SK-N-DZ (cell line): ENCODE data around the gene ETS1.

Experiments
- DNase-seq: peaks from one replicate; pipeline ENCODE4 v3.0.0-alpha.2; 2015; ENCODE audit warnings: low spot score

Gene ETS1

DNA sequence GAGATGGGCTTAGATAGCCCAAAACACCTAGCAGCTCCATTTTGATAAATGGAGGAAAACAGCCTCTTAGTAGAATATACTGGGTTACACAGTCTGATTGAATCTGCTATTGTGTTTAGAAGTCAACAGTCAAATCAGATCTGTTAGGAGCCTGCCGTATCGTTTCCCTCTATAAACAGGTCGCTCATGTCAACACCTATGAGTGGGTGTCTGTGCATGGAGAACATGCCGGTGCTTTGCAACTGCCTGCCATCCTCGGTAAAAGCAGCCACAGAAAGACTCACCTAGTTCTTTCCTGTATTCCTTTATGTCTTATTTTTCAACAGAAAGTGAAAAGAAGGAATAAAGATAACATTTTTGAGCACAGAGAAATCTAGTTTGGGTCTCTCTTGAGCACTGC, 99.4 kb downstream of the ETS1 start:
- no peak for DNase-seq

DNA sequence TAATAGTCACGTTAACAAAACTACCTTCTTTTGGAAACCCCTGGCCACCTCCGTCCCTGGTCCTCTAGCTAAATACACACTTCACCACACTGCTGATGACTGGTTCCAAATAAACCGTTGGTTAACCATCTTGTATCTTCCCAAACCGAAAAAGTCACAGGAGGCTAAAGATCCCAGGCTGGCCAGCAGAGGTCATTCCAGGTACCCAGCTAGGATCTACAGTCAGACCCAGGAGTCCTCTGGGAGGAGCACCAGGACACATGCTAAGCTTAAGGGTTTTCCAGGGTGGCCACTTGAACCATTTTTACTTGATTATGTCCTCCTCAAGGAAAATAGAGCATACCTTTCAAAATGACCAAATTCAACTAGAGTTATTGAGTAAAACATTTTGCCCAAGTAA, 103.2 kb downstream of the ETS1 start:
- DNase-seq = no peak

GRCh38 chr11:128483211-128483788, 104.1 kb downstream of the ETS1 start:
- no peak for DNase-seq

DNA sequence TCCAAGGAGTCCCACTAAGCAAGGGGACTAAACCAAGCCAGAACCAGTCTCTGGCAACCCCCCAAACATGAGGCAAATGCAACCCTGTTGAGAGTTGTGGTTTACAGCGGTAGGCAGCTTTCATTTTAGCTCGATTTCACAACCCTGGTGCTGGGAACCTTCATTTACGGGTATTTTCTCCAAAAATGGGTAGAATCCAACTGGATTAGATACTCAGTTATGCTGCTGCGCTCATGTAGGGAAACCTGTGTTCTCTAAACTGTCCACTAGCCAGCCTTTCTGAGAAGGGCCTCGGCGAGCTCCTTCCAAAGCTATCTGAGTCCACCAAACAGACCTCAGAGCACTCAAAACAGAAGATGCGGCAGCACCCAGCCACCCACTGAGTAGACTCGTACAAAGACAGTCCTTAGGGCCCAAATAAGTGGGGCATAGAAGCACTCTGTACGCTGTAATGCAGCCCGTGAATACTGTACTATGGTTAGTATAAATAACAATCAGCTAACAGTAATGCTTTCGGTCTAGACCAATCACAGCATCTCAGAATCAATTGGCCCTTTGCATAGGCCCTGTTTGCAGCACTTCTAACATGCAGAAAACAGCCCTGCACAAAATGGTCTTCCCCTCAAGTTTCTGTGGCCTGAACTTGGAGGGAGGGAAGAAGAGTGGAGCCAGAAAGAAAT, 104.7 kb downstream of the ETS1 start:
- DNase-seq = no peak

DNA sequence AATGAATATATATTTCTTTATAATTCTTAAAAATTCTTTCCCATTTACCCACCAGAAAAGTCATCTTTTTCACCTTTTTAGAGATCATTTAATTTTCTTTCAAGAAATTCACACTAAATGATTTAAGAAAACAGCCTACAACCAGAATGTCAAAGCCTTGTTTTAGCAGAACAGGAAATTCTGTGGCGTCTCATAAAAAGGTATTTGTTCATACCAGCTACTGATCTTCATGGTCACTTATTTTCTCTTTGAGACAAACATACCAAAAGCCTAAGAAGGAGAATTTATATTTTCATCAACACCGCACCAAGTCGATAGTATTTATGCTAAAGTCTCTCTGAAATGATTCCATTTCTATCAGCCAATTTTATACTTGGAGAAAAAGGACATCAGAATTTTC, 105.3 kb downstream of the ETS1 start:
- no peak for DNase-seq

DNA sequence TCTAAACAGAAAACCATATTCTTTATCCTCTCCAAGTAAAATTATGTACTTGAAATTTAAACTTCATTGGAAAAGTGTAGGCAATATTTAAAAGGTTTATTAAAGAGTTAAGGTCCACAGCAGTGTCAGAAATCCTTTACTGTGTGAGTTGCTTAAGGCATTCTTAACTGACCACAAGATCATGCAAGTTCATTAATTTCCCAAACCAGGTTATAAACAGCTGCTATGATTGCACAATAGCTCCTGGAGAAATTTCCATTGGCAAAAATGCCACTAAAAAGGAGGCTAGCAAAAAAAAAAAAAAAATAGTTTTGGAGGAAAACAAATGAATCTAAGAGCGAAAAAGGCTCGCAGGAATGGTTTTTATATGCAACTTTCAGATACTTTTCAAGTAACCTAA, 106.2 kb downstream of the ETS1 start:
- no peak for DNase-seq

- no peak for DNase-seq
Measured at GRCh38 chr11:128480665-128481064, 106.7 kb downstream of the ETS1 start.

DNA sequence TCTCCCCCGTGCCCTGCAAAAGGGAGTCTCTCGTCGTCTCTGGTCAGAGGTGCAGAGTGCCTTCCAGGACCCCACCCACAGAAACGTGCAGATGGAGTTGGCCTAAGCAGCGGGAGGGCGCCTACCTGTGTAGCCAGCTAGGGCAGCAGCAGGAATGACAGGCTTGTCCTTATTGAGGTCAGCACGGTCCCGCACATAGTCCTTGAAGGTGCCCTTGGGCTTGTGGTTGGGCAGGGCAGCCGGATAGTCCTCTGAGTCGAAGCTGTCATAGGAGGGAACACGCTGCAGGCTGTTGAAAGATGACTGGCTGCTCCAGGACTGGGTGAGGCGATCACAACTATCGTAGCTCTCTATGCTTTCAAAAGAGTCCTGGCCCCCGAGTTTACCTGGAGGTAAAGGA, 107.3 kb downstream of the ETS1 start:
- no peak for DNase-seq

DNA sequence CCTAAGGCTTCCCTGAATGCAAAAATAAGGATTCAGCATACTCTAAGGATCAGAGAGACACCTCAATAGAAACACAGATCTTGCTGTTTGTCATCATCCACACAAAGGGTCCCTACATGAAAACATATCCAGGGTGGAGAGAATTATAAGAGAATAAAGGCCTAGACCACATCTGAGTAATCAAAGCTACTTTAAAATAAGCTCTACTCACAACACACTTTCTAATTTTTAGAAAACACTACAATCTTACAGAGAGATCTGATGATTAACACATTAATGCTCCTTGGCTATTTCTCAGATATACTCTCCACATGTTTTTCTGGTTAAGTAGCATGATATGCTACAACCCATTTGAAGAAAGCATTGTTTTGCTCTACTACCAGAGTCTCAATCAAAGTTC, 108.2 kb downstream of the ETS1 start:
- no peak for DNase-seq

GRCh38 chr11:128478305-128478704, 109.1 kb downstream of the ETS1 start:
- DNase-seq = no peak

DNA sequence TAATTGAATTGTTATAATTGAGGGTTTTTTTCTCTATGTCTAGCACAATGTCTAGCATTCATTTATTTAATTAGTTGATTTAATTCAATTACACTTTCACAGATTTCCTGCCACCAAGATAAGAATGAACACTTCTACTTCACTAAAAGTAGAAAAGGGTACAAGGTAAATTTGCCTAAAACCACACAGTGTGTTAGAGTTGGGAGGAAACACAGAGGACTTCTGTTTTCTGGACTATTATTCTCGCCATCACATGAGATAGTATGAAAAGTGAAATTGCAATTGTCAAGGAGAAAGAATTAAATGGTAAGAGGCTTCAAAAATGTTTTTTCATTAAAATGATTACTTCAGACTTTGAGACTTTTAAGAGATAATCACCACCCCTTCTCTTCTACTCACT, 109.5 kb downstream of the ETS1 start:
- no peak for DNase-seq

DNA sequence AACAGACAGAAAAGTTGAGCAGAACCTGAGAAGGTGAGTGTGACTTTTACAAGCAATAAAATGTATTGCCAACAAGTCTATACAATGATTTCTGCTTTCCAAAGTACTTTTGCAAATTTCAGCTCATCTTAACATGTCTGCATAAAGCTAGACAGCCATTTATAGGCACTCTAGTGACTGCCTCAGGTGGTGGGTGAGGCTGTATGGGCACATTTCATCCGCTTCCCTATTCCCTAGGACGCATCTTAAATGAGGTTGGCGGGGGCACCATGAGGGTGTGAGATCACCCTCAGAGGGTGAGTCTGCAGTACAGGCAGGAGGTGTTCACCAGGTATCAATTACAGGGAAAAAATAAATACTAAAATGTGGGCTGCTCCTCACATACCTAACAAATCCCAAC, 110.1 kb downstream of the ETS1 start:
- DNase-seq = no peak

DNA sequence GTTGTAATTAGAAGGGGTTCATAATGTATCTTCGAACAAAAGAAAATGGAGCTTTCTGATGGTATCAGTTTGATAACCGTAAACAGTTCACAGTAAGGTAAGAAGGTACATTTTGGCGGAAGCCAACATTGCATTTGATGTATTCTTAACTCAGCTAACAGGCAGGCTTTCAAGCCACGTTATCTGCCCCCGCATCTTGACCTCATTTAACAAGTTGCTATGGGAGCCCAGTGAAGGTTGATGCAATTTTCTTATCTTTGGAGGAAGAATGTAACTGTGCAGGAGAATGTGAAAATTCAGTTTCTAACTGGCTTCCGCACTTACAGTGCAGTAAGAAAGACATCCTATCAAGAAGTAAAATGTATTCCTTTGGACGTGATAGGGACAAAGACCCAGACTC, 110.6 kb downstream of the ETS1 start:
- DNase-seq = peak; percentile 10

- no peak for DNase-seq
Measured at GRCh38 chr11:128476049-128476448, 111.3 kb downstream of the ETS1 start.

DNA sequence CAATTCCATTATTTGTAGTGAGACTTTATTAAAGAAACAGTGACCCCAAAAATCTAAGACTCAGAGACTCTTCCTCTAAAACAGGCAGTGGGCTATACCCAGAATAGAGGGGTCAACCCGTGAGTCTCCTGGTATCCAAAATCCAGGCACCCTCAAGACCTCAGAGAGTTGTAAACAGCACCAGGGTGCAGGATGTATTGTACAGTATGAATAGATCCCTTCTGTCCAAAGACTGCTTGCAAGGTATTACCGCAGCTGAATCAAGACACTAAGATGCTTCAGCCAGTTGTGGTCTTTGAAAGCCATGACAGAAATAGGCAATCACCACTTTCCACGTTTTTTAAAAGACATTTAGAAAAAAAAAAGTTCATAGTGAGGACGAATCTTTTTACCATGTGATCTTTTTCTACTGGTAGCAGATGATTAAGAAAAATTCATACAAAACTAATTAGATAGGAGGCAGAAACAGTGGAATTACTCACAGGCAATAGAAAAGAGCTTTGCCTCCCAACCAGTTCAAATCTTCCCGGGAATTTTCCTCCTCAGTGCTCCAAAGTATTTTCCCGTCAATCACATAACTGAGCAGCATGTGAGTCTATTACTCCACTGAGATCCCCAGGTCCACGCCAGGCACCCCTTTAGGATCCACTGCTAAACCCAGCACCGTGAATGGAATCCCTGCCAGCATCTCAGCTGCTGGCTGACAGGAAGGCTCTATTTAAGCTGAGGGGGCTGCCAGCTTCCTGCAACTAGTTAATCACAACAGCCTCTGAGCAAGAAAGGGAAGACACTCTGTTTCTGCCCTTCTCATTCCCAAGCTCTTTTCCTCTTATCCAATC, 113.1 kb downstream of the ETS1 start:
- DNase-seq = no peak

- DNase-seq = no peak
Measured at GRCh38 chr11:128473636-128474035, 113.7 kb downstream of the ETS1 start.

- no peak for DNase-seq
Measured at GRCh38 chr11:128472128-128473089, 114.9 kb downstream of the ETS1 start.

DNA sequence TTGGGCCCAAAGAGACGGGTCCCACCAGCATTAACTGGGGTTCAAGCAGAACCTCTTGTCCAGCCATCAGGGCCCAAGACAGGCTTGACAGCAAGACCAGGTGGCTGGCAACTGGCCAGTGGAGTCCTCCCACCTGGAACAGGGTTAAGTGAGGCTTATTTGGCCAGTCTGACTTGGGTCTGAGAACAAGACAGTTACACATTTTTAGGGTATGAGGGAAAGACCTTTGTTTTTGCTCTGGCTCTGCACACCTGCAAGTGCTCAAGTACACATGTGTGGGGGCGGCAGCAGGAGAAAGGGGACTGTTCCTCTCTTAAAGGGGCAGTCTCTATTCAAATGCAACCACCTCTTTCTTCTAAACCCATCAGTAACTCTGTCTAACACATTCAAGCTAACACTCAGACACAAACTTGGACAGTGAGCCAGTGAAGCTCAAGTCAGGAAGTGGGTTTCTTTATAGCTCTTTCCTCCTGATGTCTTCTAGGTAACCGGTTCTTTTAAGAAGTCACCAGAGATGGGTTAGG, 116.2 kb downstream of the ETS1 start:
- no peak for DNase-seq

DNA sequence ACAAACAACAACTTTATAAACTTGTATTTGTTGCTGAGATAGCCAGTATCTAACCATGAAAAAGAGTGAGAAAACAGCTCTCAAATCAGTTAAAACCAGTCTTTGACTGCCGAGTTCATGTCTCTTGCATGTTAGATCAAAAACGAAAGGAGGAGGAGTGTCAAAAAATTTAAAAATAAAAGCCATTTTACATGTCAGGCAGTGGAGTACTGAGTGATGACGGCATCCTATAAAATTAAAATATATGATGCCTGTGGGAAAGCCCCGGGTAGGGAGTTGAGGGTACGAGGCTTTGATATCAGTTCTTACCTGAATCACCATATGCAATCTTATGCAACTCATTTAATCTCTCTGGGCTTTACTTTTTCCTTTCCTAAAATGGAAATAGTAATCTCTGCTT, 117.3 kb downstream of the ETS1 start:
- no peak for DNase-seq

DNA sequence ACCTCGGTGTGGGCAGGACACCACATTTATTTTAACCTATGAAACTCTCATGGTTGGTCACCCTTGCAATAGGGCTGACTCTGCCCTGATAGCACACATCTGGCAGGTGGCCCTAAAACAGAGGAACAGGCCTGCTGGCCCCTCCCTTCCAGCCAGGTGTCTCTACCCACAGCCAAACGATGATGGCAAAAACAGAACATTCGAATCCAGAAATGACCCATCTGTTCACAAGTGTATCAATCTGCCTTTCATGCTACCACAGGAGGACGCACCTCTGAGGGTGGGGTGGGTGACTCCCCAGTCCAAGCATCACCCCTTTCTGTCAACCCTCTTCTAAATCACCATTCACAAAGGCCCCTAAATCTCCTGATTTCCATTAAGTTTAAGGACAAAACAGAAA, 118.1 kb downstream of the ETS1 start:
- no peak for DNase-seq

GRCh38 chr11:128468111-128468510, 119.2 kb downstream of the ETS1 start:
- no peak for DNase-seq
